NB4 (cell line): ENCODE results near the gene SLC6A18.

Source experiments
- DNase-seq: peaks from one replicate; pipeline ENCODE4 v3.0.0; 2010; ENCODE audit warnings: low read depth
- H3K4me3 ChIP-seq: one replicate; pipeline ENCODE4 v1.5.1; 2011; ENCODE audit warnings: mild to moderate bottlenecking, low read depth, low read length, moderate library complexity
- CTCF ChIP-seq: IDR thresholded peaks from one replicate; pipeline ENCODE4 v1.5.1; 2012; ENCODE audit warnings: low read depth, low read length
- MYC ChIP-seq: IDR thresholded peaks from 2 replicates; pipeline ENCODE4 v1.6.1; 2011; ENCODE audit warnings: low read depth, low read length
- POLR2A ChIP-seq: IDR thresholded peaks from 2 replicates; pipeline ENCODE4 v1.6.1; 2011; ENCODE audit warnings: mild to moderate bottlenecking; ENCODE audit not compliant: insufficient read length; ENCODE audit errors: extremely low read depth
- TF ChIP-seq, protein P1 (sequence below): IDR thresholded peaks from 2 replicates; pipeline ENCODE4 v1.6.1; 2011; ENCODE audit warnings: low read depth, low read length

The SLC6A18 gene

GRCh38 chr5:1182633-1183423 lies 42.4 kb upstream of the SLC6A18 start:
- no peak for DNase-seq
- TF ChIP-seq CTCF: no peak
- TF ChIP-seq POLR2A: no peak
- TF ChIP-seq, protein P1, sequence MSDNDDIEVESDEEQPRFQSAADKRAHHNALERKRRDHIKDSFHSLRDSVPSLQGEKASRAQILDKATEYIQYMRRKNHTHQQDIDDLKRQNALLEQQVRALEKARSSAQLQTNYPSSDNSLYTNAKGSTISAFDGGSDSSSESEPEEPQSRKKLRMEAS: no peak
- TF ChIP-seq MYC: no peak
- no peak overlapping the region for H3K4me3 ChIP-seq

DNA sequence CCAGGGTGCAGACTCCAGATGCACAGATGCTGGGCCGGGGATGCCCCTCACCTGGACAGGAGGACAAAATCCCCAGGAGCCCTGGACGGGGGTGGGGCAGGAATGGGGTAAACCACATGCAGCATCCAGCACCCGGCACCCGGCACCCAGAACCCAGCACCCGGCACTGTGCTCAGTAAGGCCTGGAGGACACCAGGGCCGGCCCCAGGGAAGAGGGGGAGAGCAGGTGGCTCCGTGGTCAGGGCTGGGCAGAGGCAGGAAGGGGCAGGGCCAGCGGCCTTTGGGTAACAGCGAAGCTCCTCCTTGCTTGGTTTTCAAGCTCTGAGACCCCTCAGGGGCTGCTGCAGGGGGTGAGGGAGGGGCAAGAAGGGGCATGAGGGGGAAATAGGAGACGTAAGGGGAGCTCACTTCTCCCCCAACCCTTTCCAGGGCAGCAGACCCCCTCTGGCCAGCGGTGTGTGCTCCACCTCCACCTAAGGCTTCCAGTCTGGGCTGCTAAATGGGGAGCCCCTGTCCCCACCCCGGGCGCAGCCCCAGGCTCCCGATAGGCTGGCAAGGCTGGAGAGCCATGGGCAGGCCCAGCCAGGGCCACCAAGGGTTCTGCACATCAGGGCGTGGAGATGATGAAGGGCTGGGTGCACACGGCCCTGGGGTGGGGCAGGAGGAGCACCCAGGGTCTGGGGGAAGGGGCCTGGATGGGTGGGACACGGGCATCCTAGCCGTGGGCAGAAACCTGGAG lies 41.6 kb upstream of the SLC6A18 start:
- DNase-seq: no peak
- no peak for TF ChIP-seq POLR2A
- TF ChIP-seq, protein P1: no peak
- no peak for TF ChIP-seq MYC
- TF ChIP-seq CTCF: no peak

GRCh38 chr5:1184163-1184470 lies 41.1 kb upstream of the SLC6A18 start:
- no peak for TF ChIP-seq CTCF
- no peak for TF ChIP-seq MYC
- TF ChIP-seq, protein P1: no peak
- TF ChIP-seq POLR2A: no peak
- no peak for DNase-seq
- no peak overlapping the region for H3K4me3 ChIP-seq

More for the DNA sequence above, 41.6 kb upstream of the SLC6A18 start:
- H3K4me3 ChIP-seq: no peak overlapping the region

GRCh38 chr5:1184481-1184880 lies 40.7 kb upstream of the SLC6A18 start:
- no peak for TF ChIP-seq CTCF
- TF ChIP-seq, protein P1: no peak
- no peak for TF ChIP-seq POLR2A
- TF ChIP-seq MYC: no peak
- no peak for DNase-seq
- H3K4me3 ChIP-seq: no peak overlapping the region

GRCh38 chr5:1185038-1185627 lies 40.0 kb upstream of the SLC6A18 start:
- no peak for DNase-seq
- no peak for TF ChIP-seq CTCF
- TF ChIP-seq, protein P1: peak; percentile 73
- no peak overlapping the region for H3K4me3 ChIP-seq
